Measurements from ENCODE around the gene ZDHHC14.

DNA sequence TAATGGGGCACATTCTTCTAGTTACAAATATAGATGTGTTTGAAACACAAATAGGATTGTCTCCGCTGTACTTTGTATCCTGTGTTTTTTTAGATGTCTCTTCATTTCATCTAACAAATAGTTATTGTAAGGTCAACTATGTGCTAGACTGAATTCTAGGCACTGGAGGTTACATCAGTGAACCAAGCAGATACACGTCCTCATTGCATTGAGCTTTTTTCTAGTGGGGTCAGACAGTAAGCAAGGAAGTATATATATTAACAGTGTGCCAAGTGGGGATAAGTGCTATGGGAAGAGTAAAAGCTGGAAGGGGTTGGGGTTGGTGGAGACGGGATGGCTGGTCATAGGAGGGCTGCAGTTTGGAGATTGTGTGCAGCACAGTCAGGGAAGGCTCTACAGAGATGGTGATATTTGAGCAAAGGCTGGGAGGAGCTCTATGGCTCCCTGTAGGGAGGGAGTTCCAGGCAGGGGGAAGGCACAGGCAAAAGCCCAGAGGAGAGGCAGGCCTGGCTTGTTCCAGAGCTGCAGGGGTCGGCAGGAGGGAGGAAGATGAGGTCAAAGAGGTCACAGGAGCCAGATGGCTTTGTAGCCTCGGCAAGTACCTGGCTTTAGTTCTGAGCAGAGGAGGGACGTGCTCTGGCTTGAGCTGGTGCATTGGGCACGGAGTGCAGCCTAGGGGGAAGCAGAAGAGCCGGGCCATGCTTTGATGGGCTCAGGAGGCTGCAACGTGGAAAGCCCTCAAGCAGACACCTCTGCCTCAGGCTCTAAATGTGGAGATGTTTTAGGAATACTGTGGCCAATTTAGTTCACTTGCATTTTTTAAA lies 152.3 kb downstream of the ZDHHC14 start:
- TF ChIP-seq, protein P1, sequence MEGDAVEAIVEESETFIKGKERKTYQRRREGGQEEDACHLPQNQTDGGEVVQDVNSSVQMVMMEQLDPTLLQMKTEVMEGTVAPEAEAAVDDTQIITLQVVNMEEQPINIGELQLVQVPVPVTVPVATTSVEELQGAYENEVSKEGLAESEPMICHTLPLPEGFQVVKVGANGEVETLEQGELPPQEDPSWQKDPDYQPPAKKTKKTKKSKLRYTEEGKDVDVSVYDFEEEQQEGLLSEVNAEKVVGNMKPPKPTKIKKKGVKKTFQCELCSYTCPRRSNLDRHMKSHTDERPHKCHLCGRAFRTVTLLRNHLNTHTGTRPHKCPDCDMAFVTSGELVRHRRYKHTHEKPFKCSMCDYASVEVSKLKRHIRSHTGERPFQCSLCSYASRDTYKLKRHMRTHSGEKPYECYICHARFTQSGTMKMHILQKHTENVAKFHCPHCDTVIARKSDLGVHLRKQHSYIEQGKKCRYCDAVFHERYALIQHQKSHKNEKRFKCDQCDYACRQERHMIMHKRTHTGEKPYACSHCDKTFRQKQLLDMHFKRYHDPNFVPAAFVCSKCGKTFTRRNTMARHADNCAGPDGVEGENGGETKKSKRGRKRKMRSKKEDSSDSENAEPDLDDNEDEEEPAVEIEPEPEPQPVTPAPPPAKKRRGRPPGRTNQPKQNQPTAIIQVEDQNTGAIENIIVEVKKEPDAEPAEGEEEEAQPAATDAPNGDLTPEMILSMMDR (IDR thresholded peaks at IDR 0.05) = no peak
- TF ChIP-seq POLR2A (IDR thresholded peaks at IDR 0.05) = no peak

Data from thyroid gland (tissue), 4 donors.